Stimulated activated CD4-positive, alpha-beta T cell treated with anti-CD3 and anti-CD28 coated beads, Interleukin-4, amount 100 ng/mL, for 4 hours (primary cell): ENCODE results near the gene AJM1.
"Not testable (repeated sequence)": the region's sequence is repeated elsewhere in the genome, so short reads cannot be mapped to it uniquely, and the experiment has no call there.

Experiments used
- DNase-seq, 2 experiments: peaks; one replicate each; pipeline ENCODE4 v3.0.0-alpha.2; 2020

Gene AJM1

DNA sequence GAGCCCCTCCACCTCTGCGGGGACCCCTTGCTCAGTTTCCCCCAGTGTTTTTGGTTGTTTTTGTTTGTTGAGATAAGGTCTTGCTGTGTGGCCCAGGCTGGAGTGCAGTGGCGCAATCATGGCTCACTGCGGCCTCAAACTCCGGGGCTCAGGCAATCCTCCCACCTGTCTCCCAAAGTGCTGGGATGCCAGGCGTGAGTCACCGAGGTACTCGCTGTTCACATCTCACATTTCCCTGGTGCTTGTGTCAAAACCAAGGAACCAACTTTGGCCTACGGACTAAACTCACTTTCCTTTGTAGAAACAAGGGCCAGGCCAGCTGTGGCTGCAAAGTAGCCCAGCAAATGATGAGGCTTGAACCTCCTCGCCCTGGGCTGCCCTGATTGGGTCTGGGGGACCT is 9.7 kb upstream of the AJM1 start:
- DNase-seq, result no peak

DNA sequence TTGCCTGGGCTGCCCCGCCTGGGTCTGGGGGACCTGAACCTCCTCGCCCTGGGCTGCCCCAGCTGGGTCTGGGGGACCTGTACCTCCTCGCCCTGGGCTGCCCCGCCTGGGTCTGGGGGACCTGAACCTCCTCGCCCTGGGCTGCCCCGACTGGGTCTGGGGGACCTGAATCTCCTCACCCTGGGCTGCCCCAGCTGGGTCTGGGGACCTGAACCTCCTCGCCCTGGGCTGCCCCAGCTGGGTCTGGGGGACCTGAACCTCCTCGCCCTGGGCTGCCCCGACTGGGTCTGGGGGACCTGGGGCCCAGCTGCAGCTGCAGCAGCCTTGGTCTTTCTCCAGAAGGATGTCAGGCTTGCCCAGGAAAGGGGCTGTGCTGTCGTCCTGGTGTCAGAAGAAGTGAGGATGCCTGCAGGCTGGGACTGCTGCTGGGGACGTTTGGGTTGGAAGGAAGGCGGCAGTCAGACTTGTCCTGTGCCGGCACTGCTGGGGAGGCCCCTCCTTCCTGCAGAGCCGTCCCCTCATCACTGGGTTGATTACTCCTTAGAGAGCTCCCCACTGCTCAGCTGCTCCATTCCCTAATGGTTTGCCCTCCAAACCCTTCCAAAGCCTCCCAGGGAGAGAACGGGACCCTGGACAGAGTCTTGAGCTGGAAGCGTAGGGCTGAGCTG is 8.8 kb upstream of the AJM1 start:
- not testable (repeated sequence) for DNase-seq

DNA sequence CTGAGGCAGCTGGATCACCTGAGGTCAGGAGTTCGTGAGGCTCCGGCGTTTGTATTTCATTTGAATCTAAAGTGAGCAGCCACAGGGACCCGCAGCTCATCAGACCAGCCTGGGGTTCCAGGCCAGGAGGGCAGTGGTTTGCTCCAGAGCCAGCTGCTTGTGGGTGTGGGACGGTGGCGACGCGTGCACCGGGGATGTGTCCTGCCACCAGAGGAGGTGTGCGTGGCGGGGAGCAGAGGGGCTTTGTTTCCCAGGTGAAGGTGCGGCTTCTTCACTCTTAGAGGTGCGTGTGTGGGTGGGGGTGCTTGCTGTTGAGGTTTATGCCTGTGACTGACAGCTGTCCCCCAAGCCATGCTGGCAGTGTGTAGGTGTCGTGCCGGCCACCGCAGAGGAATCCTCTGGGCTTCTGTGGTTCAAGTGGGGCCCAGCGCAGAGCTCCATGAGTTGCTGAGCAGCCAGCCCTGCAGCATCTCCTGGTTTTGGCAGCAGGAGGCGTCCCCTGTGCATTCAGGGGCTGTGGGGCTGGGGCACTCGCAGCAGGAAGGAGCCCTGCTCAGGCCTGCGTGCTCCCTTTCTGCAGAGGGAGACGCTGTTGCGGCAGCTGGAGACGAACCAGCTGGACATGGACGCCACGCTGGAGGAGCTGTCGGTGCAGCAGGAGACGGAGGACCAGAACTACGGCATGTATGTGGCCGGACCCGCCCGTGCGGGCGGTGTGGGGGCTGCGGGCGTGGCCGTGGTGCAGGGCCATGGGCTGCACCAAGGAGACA is 6.9 kb upstream of the AJM1 start:
- no peak for DNase-seq

DNA sequence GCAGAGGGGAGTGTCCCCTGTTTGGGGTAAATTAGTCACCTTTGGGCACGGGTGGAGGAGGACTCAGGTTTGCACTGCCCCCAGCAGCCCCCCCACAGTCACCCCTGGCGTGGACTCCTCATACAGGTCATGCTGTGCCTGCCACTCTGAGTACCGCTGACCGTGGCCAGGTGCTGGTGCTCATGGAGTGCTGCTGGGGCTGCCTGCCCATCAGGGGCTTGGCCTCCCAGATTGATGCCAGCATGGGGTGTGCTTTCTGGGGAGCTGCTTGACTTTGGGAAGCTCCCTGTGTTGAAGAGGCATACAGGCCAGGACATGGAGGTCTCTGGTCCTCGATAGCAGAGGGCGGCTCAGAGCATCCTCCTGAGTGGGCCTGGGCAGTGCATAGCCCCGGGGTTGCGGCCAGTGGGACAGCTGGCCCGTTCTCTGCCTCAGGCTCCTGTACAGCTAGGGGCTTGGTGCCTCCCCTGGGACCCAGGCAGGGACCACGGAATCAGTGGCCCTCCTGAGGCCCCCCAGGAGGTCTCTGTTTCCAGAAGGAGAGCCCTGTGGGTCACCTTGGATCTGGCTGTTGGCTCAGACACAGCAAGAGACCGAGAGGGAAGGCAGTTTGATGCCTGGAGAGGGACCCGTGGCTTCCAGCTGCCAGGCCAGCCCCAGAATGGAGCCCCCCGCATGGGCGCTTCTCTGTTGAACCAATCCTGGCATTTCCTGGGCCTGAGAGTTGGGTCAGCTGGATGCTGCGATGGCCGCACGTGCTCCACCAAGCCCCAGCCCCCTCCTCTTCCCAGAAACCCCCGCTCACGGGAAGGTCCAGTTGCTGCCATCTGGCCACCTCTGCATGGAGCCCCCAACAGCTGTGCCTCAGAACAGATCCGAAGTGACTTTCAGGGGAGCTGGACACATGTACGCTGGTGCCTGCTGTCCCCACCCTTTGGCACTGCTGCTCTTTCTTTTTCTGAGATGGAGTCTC is 6.1 kb upstream of the AJM1 start:
- DNase-seq, result no peak

DNA sequence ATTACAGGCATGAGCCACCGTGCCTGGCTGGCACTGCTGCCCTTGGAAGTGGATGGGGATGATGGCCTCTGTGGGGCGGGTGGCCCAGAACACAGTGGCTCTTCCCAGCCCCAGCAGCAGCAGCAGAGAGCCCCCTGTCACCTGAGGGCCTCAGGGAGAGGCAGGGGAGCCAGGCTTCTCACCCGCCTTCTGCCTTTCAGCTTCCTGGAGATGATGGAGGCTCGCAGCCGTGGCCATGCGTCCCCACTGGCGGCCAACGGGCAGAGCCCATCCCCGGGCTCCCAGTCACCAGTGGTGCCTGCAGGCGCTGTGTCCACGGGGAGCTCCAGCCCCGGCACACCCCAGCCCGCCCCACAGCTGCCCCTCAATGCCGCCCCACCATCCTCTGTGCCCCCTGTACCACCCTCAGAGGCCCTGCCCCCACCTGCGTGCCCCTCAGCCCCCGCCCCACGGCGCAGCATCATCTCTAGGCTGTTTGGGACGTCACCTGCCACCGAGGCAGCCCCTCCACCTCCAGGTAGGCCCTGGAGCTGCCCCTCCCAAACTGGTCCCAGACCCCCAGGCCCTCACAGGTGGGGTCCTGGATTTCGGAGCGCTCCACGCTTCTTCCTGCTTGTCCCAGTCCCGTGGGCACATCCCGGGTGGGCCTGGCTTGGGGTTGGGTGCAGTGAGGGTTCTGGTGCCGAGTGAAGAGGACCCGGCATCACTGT is 5.0 kb upstream of the AJM1 start:
- no peak for DNase-seq

DNA sequence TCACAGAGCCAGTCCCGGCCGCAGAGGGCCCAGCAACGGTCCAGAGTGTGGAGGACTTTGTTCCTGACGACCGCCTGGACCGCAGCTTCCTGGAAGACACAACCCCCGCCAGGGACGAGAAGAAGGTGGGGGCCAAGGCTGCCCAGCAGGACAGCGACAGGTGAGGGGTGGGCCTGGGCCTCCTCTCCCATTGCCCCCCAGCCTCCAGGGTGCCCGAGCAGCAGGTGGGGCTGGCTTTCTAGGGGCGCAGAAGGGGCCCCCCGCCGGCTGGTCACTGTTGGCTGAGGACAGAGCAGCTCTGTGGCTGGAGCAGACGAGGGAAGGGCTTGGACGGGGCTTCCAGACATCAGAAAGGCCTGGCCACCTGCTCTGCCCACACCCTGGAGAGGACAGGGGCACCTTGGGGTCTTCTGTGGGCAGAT is 4.4 kb upstream of the AJM1 start:
- DNase-seq, result not testable (repeated sequence)

DNA sequence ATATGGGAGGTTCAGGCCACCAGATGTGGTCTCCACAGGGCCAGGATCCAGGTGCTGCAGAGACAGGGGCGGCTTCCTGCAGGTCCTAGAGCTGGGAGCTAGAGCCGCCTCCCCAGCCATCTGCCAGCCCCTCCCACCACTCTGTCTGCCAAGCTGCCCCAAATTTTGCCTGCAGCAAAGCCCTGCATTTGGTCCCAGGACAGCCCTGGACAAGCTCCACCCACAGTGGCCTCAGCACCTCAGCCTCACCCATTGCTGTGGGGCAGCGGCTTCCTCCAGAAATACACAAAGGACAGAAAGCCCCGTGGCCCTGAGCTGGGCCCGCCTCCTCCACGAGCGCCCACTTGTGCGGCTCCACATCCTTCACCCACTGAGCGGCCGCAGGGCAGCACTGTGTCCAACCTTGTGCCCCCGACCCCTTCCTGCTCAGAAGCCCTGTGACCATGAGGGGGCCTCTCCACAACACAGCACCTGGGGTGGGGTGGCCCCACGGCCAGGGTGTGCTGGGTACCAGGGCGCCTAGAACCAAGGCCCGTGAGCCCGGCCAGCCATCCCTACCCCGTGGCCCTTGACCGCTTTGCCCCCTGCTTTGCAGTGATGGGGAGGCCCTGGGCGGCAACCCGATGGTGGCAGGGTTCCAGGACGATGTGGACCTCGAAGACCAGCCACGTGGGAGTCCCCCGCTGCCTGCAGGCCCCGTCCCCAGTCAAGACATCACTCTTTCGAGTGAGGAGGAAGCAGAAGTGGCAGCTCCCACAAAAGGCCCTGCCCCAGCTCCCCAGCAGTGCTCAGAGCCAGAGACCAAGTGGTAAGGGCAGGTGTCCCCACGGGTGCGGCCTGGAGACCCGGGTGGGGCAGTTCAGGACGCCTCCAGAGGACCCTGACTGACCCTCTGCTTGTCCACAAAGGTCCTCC is 3.7 kb upstream of the AJM1 start:
- no peak for DNase-seq

DNA sequence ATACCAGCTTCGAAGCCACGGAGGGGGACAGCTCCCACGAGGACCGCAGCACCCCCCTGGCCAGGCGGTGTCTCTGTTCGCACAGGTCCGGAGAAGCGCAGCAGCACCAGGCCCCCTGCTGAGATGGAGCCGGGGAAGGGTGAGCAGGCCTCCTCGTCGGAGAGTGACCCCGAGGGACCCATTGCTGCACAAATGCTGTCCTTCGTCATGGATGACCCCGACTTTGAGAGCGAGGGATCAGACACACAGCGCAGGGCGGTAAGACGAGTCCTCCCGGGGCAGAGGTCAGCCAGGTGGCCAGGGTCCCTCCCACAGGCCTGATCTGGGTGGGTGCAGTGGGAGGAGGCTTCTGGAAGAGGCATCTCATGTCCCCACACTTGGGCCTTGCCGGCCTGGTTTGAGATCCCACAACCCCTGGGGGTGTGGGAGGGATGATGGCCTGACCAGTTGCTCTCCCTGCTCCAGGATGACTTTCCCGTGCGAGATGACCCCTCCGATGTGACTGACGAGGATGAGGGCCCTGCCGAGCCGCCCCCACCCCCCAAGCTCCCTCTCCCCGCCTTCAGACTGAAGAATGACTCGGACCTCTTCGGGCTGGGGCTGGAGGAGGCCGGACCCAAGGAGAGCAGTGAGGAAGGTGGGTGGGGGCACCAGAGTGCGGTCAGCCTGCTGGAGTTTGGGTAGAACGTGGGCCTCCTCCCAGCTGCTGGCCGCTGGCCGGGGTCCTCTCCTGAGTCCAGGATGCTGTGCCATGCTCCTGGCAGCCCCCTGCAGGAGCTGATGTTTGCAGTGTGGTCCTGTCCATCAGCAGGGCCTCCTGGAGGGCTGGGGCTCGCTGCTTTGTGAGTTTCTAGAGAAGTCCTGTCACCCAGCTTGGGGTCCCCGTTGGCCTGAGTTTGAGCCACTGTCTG is 2.8 kb upstream of the AJM1 start:
- no peak for DNase-seq

DNA sequence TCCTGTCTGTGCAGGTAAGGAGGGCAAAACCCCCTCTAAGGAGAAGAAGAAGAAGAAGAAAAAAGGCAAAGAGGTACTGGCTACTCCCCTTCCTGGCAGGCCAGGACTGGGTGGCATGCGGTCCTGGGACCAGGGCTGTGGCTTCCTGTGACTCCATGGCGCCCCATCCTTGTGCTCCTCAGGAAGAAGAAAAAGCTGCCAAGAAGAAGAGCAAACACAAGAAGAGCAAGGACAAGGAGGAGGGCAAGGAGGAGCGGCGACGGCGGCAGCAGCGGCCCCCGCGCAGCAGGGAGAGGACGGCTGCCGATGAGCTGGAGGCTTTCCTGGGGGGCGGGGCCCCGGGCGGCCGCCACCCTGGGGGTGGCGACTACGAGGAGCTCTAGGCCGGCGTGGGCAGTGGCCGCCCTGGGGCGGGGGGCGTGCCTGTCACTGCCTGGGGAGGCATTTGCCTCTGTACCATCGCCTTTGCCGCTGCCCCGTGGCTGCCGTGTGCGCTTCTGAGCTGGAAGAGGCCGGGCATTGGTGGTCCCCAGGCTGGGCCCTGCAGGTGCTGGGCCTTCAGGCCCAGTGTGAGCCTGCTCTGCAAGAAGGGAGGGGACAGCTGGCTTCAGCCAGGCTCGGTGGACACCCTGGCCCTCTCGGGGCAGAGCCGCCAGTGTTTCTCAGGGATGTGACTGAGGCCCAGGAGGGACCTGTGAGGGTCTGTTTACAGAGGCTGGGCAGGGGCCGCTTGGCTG is 2.0 kb upstream of the AJM1 start:
- DNase-seq, result no peak

DNA sequence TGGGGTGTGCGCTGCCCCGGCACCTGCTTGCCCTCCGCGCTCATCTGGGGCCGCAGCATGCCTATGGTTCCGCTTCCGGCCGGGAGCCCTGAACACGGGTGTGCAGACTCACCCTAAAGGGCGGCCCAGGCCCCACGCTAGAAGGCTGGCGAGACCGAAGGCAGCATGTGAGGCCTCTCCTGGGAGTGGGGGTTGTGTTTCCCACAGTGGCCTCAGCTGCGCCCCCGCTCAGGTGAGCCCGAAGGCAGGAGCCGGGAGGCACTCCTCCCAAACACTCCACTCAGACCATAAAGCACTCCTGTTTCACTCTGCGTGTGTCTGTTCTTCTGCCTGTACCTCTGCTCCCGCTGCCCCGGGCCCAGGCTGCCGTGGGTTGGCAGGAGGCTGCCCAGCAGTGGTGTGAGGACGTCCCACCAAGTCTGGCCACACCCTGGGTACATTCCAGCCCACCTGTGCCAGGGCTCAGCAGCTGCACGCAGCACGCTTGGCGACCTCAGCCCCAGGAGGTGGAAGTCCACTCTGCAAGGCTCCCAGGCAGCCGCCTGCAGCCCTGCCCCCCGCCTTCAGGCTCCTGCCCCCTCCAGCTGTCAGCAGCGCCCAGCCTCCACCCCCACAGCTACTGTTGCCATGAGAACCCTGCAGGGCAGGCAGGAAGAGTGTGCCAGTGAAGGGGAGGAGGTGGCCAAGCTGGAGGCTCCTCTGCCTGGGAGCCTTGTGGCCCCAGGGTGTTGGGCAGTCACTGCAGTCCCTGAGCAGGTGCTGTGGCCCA is 1.2 kb upstream of the AJM1 start:
- DNase-seq, result no peak

DNA sequence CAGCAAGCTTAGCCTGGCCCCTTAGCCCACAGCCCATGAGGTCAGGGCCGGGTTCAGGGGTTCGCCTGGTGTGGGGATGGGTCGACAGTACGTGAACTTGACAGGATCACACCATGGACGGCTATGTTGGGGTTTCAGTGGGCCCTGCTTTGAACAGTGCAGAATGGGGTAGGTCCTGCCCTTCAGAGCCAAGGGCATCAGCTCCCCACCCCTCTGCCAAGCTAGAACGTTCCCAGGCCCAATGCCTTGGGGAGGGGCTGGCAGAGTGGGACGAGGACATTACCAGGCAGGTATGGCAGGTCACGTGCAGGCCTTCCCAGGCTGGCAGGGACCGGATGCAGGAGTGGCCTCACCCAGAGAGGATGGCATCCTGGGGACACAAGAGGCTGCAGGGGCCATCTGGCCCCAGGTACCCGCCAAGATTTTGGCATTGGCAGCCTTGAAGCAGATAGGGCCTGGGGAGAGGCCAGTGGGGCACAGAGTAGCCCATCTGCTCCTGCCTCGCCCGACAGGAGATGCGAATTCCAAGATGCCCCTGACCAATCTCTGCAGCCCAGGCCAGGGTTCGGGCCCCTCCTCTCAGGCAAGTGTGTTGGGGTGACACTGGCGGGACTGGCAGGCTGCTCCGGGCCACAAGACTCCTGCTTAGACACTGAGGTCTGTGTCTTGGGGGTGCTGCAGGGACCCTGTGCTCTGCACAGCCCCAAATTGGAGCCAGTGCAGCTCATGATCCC is 465 bp upstream of the AJM1 start:
- DNase-seq, result not testable (repeated sequence)

DNA sequence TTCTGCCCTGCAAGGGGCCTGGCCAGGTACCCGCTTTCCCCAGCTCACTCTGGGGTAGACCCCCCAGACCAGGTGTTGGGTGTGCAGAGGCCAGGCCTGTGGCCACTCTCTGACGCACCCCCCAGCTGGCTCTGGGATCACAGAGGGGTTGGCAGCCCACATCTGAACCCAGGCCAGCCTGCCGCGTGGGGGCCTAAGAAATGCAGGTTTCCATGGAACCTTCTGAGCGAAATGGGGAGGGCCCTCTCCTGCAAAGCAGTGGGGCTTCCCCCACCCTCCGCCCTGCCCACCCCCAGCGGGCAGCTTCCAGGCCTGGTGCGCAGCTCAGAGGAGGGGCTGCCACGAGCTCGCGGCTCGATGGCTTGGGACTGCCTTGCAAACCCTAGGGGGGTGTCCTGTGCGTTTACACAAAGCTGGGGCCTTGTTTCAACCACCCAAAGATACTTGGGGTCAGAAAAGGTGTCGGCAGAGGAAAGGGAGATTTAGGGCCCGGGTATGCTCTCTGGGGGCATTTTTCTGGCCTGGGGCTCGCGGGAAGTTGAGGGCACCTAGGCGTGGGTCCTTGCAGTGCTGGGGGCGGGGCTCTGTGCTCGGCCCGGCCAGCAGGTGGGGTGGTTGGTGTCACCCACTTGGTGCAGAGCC is 1.0 kb downstream of the AJM1 start:
- not testable (repeated sequence) for DNase-seq

DNA sequence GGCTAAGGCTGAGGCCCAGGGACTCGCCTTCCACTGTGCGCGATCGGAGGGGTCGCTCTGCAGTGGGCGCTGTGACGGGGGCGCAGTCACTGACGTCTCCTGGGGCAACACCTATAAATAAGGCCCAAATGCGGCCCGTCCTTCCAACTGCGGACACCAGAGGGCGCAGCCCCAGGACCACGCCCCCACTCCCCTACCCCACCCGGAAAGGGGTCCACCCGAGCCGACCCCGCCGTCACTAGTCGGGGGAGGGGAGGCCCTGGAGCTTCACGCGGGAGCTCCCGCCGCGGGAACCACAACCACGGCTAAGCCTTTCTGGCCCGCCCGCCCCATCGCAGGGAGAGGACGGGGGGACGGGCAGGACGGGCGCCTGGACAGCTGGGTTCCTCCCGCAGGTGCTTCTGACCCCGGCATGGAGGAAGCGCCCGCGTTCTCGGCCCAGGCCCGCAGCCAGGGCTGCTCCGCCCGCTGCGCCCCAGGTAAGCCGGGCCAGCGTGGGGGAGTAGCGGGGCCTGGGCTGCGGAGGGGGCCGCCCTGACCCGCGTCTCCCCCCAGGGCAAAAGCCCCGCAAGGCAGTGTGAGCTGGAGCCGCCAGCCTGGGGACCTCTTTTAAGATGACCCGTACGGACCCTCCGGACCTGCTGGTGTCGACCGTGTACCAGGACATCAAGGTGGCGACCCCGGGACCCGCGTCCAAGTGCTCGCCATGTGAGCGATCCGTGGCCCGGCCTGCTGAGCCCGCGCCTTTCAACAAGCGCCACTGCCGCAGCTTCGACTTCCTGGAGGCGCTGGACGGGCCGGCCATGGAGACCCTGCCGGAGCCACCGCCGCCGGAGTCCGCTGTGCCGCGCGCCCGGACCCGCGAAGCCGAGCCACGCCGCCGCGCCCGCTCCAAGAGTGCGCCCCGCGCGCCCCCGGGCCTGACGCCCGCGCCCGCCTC is 1.8 kb downstream of the AJM1 start:
- peak; percentile 52 to 62 for DNase-seq

DNA sequence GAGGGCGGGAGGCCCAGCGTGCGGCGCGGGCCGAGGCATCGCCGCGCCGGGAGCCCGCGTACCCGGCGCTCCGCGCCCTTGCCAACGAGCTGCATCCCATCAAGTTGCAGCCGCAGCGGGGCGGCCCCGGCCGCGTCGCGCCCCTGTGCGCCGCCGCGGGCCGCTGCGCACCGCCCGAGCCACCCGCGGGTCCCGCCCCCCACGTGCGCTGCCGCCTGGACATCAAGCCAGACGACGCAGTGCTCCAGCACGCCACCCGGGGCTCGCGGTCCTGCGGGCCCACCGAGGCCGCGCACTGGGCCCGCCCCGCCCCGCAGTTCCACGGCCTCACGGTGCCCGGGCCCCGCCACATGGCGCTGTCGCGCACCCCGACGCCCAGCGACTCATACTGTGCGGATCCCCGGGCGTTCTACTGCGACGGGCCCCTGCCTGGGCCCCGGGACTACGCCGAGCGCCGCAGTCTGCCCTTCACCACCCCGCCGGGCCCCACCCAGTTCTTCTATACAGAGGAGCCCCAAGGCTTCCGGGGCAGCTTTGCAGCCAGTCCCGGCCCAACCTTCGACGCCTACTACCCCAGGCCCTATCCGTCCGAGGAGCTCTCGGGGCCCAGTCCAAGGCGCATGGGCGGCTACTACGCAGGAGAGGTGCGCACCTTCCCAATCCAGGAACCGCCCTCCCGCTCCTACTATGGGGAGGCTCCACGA is 2.6 kb downstream of the AJM1 start:
- no peak for DNase-seq

DNA sequence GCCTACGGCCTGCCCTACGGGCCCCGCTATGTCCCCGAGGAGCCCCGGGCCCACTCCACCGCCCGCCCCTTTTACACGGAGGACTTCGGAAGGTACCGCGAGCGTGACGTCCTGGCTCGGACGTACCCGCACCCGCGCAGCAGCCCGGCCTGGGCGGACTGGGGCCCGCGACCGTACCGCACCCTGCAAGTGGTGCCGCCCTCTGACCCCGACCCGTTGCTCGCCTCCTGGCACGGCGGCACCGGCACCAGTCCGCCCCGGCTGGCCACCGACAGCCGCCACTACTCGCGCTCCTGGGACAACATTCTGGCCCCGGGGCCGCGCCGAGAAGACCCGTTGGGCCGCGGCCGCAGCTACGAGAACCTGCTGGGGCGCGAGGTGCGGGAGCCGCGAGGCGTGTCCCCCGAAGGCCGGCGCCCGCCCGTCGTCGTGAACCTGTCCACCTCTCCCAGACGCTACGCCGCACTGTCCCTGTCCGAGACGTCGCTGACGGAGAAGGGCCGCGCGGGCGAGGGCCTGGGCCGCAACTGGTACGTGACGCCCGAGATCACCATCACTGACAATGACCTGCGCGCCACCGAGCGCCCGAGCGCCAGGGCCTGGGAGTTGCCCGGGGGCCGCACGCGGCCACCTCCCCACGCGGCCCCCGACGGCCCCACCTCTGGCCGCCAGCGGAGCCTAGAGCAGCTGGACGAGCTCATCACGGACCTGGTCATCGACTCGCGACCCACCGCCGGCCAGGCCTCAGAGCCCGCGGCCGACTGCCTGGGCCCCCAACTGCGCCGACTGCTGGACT is 3.4 kb downstream of the AJM1 start:
- DNase-seq, result no peak
